ENCODE measurements around the gene MFAP5.

The MFAP5 gene

GRCh38 chr12:8596561-8596960, 66.1 kb downstream of the MFAP5 start:
- Histone ChIP-seq H3K27me3 (ENCODE audit: low read depth) (no peaks in the 10 kb centered on the region), H3K4me3 (no peak overlapping the region), H3K9me3 (no peaks in the 10 kb centered on the region), H3K4me1 (no peaks in the 10 kb centered on the region), H3K36me3 (replicated peaks) (no peaks in the 10 kb centered on the region)
- in situ Hi-C loops (cut with MboI; ENCODE audit: low sequenced_read_pairs): no loop called here
- no peak for DNase-seq (ENCODE audit: low spot score in 2 of 2)
